Measurements from ENCODE around the gene HADH. TPM values are rescaled to one million over a fixed set of nuclear protein-coding genes. Genes with fewer than 3 reads are reported as not detected.

HADH gene
- 27.6 and 31.4 TPM in 2 replicates for total RNA-seq

DNA sequence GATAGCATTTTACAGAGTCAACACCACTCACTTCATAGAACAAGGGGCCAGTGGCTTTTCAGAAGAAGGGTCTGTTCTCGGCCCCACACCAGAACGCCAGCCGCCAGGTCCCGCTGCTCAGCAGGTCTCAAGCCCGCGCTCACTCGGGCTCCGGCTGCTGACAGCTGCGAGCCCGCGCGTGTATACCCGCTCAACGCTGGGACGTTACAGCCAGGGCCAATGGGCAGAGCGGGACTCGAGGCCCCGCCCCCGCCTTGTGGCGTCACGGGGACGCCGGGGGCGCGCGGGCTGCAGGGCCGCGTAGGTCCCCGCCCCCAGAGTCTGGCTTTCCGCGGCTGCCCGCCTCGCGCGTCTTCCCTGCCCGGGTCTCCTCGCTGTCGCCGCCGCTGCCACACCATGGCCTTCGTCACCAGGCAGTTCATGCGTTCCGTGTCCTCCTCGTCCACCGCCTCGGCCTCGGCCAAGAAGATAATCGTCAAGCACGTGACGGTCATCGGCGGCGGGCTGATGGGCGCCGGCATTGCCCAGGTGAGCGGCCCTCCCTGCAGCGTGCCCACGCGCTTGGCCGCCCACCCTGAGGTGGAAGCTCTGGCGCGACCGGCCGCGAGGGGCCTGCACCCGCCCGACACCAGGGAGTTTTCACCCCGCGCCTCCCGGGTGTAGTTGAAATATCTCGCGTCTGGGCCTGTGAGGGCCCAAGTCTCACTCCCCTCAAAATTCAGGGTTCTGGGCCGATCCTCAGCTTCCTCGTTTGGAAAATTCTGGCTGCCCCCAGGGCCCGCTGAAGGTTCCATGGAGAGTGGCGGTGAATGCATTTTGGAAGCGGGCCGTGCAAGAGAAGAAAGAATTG lies at the start of gene HADH:
TSS of gene HADH (plus strand) at position 353 of the 850 bp plus-strand sequence. CDS start at position 397, 44 bp downstream.

Other genes starting within 250 kb of the HADH start
- gene SGMS2, start 165.0 kb upstream of the HADH start, total RNA-seq, result 86.9 and 101 TPM in 2 replicates
- 3.2 and 3.3 TPM in 2 replicates for gene CYP2U1, start 58.3 kb upstream of the HADH start, total RNA-seq
- 0.63 and 0.70 TPM in 2 replicates for gene LEF1, start 179.0 kb downstream of the HADH start, total RNA-seq